Measurements from ENCODE around the gene NGF. TPM values are rescaled to one million over a fixed set of nuclear protein-coding genes. Genes with fewer than 3 reads are reported as not detected.

The NGF gene
- total RNA-seq, 1 donor from 2014 or later = not detected

- Mint-ChIP-seq H3K27me3 (ENCODE audit: low read depth) (peaks cover 7% of the 10 kb centered on the region), H3K4me1 (ENCODE audit: low read depth) (no peaks in the 10 kb centered on the region), H3K9me3 (no peaks in the 10 kb centered on the region), H3K27ac (no peak overlapping the region), H3K4me3 (ENCODE audit: low read depth) (no peak overlapping the region), H3K36me3 (ENCODE audit: low read depth) (no peaks in the 10 kb centered on the region)
- intact Hi-C loops (cut with micrococcal nuclease) = no loop called here
- no peak for DNase-seq (ENCODE audit: low spot score)
Observed at GRCh38 chr1:115296981-115297380, 41.1 kb downstream of the NGF start.

DNA sequence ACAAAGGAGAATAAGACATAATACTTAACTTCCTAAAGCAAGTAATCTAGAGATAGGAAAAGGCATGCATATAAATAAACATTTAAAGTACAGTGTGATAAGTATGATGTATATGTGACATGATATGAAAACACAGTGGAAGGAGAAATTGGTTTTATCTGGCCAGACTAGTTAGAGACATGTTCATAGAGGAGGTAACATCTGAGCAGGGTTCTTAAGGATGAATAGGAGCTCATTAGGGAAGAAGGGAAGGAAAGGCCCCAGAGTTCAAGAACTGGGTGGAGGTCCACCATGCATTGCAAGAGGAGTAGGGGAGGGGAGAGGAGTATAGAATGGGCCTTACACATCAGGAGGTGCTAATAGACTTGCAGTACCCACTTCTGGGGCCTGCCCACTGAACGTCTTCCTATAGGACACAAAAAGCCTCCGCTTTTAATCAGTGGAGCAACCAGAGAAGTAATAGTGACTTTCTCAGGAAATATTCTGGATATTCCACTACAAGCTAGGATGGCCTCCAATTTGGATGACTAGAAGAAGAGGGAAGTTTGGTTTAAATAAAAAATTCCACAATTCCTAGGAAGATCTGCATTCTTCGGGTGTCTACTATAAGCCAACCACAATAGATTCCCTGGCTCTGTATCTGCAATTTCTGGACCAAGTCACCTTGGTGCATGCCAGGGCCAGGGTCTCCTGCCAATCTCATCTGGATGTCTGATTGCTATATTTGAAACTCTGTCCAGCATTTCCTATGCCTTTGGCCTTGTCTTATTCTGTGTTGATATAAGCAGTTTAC lies 41.9 kb downstream of the NGF start:
- no peak overlapping the region for H3K27ac Mint-ChIP-seq
- H3K36me3 Mint-ChIP-seq (ENCODE audit: low read depth) = no peaks in the 10 kb centered on the region
- H3K4me1 Mint-ChIP-seq (ENCODE audit: low read depth) = no peaks in the 10 kb centered on the region
- H3K9me3 Mint-ChIP-seq = no peaks in the 10 kb centered on the region
- peaks cover 7% of the 10 kb centered on the region for H3K27me3 Mint-ChIP-seq (ENCODE audit: low read depth)
- intact Hi-C loops (cut with micrococcal nuclease) = no loop called here
- no peak for DNase-seq (ENCODE audit: low spot score)
- H3K4me3 Mint-ChIP-seq (ENCODE audit: low read depth) = no peak overlapping the region

DNA sequence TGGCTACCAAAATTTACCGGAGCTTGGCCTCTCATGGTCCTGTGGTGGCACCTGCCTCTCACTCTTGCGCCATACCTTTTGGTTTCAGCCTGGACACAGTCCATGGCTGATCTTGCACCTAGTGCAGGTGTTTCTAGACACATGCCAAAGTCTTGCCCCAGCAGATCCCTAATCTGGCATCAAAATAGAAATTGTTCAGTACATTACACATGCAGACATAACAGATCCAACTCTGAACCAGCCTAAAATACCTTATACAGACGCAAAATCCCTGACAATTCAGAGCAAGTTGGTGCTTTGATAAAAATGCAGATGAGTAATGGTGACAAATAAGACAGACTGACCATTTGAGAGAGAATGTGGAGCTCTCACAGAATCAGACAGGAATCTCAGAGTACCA lies 44.1 kb downstream of the NGF start:
- Mint-ChIP-seq H3K9me3 (no peaks in the 10 kb centered on the region), H3K4me1 (ENCODE audit: low read depth) (no peaks in the 10 kb centered on the region), H3K36me3 (ENCODE audit: low read depth) (no peaks in the 10 kb centered on the region), H3K27ac (no peak overlapping the region), H3K4me3 (ENCODE audit: low read depth) (no peak overlapping the region), H3K27me3 (ENCODE audit: low read depth) (peaks cover 7% of the 10 kb centered on the region)
- intact Hi-C loops (cut with micrococcal nuclease) = no loop called here
- DNase-seq (ENCODE audit: low spot score) = no peak

GRCh38 chr1:115293006-115293405 lies 45.0 kb downstream of the NGF start:
- no peak for DNase-seq (ENCODE audit: low spot score)
- no peaks in the 10 kb centered on the region for H3K36me3 Mint-ChIP-seq (ENCODE audit: low read depth)
- no peaks in the 10 kb centered on the region for H3K9me3 Mint-ChIP-seq
- no peak overlapping the region for H3K4me3 Mint-ChIP-seq (ENCODE audit: low read depth)
- peaks cover 7% of the 10 kb centered on the region for H3K27me3 Mint-ChIP-seq (ENCODE audit: low read depth)
- H3K27ac Mint-ChIP-seq = no peak overlapping the region
- no peaks in the 10 kb centered on the region for H3K4me1 Mint-ChIP-seq (ENCODE audit: low read depth)
- intact Hi-C loops (cut with micrococcal nuclease) = no loop called here

DNA sequence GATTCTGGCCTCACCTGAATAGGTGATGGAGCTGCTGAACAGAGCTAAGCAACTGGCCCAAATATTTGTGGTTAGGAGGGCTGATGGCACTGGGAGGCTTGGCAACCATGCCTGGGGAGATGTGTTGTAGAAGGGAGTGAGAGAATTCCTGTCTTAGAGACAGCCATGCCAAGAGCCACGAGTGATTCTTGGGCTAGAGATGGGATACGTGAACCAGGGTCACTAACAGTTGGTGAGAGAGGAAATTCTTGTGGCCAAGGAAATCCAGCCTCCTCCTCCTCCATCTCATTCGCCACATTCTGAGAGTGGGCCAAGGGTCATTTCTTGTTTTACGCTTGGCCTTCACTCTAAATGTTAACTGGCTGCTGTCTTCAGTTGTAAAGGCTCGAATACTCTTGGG lies 46.3 kb downstream of the NGF start:
- Mint-ChIP-seq H3K27ac (no peak overlapping the region), H3K9me3 (no peaks in the 10 kb centered on the region), H3K4me3 (ENCODE audit: low read depth) (no peak overlapping the region), H3K27me3 (ENCODE audit: low read depth) (peaks cover 7% of the 10 kb centered on the region), H3K36me3 (ENCODE audit: low read depth) (no peaks in the 10 kb centered on the region), H3K4me1 (ENCODE audit: low read depth) (no peaks in the 10 kb centered on the region)
- DNase-seq (ENCODE audit: low spot score) = no peak
- intact Hi-C loops (cut with micrococcal nuclease) = no loop called here

GRCh38 chr1:115289940-115290339 lies 48.1 kb downstream of the NGF start:
- intact Hi-C loops (cut with micrococcal nuclease) = no loop called here
- Mint-ChIP-seq H3K27ac (no peak overlapping the region), H3K4me3 (ENCODE audit: low read depth) (no peak overlapping the region), H3K27me3 (ENCODE audit: low read depth) (peaks cover under 1% of the 10 kb centered on the region), H3K9me3 (no peaks in the 10 kb centered on the region), H3K36me3 (ENCODE audit: low read depth) (no peaks in the 10 kb centered on the region), H3K4me1 (ENCODE audit: low read depth) (no peaks in the 10 kb centered on the region)
- no peak for DNase-seq (ENCODE audit: low spot score)

DNA sequence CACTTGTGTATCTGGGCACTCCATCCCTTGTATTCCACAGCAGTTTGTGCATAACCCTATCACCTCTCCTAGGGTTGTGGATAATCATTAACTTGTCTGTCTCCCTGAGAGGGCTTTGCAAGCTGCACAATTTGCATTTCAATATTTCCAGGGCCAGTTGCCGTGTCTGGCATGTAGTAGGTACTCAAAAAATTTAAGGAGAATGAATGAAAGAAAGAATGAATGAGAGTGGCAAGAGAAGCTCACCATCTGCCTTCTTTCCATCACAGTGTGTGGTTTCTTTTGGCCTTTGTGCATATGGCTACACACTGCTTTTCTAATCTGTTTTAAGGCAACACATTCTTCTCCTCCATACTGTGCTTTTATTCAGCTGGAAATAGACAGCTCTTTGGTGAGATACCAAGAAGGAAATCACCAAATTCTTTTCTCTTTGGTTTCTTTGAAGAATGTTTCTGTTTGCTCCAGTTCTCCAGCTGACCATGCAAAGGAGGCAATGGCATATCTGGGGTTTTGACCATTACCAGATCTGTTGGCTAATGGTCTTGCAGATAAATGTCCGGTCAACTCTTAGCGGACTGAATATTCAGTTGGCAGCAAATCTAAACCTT lies 49.4 kb downstream of the NGF start:
- H3K27me3 Mint-ChIP-seq (ENCODE audit: low read depth) = no peaks in the 10 kb centered on the region
- no peak for DNase-seq (ENCODE audit: low spot score)
- H3K4me3 Mint-ChIP-seq (ENCODE audit: low read depth) = no peak overlapping the region
- H3K27ac Mint-ChIP-seq = no peak overlapping the region
- intact Hi-C loops (cut with micrococcal nuclease) = no loop called here
- H3K9me3 Mint-ChIP-seq = no peaks in the 10 kb centered on the region
- no peaks in the 10 kb centered on the region for H3K4me1 Mint-ChIP-seq (ENCODE audit: low read depth)
- no peaks in the 10 kb centered on the region for H3K36me3 Mint-ChIP-seq (ENCODE audit: low read depth)

GRCh38 chr1:115286431-115287205 lies 51.4 kb downstream of the NGF start:
- no peak for DNase-seq (ENCODE audit: low spot score)
- Mint-ChIP-seq H3K27me3 (ENCODE audit: low read depth) (no peaks in the 10 kb centered on the region), H3K4me1 (ENCODE audit: low read depth) (no peaks in the 10 kb centered on the region), H3K4me3 (ENCODE audit: low read depth) (no peak overlapping the region), H3K9me3 (no peaks in the 10 kb centered on the region), H3K27ac (no peak overlapping the region), H3K36me3 (ENCODE audit: low read depth) (no peaks in the 10 kb centered on the region)
- intact Hi-C loops (cut with micrococcal nuclease) = no loop called here

GRCh38 chr1:115284209-115284608 lies 53.8 kb downstream of the NGF start:
- Mint-ChIP-seq H3K4me3 (ENCODE audit: low read depth) (no peak overlapping the region), H3K4me1 (ENCODE audit: low read depth) (no peaks in the 10 kb centered on the region), H3K9me3 (no peaks in the 10 kb centered on the region), H3K36me3 (ENCODE audit: low read depth) (no peaks in the 10 kb centered on the region), H3K27ac (no peak overlapping the region), H3K27me3 (ENCODE audit: low read depth) (no peaks in the 10 kb centered on the region)
- no peak for DNase-seq (ENCODE audit: low spot score)
- intact Hi-C loops (cut with micrococcal nuclease) = no loop called here

- Mint-ChIP-seq H3K27me3 (ENCODE audit: low read depth) (no peaks in the 10 kb centered on the region), H3K27ac (no peak overlapping the region), H3K4me1 (ENCODE audit: low read depth) (no peaks in the 10 kb centered on the region), H3K36me3 (ENCODE audit: low read depth) (no peaks in the 10 kb centered on the region), H3K4me3 (ENCODE audit: low read depth) (no peak overlapping the region), H3K9me3 (no peaks in the 10 kb centered on the region)
- DNase-seq (ENCODE audit: low spot score) = no peak
- intact Hi-C loops (cut with micrococcal nuclease) = no loop called here
Observed at GRCh38 chr1:115283681-115284146, 54.3 kb downstream of the NGF start.

GRCh38 chr1:115283249-115283648 lies 54.8 kb downstream of the NGF start:
- Mint-ChIP-seq H3K9me3 (no peaks in the 10 kb centered on the region), H3K27me3 (ENCODE audit: low read depth) (no peaks in the 10 kb centered on the region), H3K4me3 (ENCODE audit: low read depth) (no peak overlapping the region), H3K36me3 (ENCODE audit: low read depth) (no peaks in the 10 kb centered on the region), H3K4me1 (ENCODE audit: low read depth) (no peaks in the 10 kb centered on the region), H3K27ac (no peak overlapping the region)
- no peak for DNase-seq (ENCODE audit: low spot score)
- intact Hi-C loops (cut with micrococcal nuclease) = no loop called here

DNA sequence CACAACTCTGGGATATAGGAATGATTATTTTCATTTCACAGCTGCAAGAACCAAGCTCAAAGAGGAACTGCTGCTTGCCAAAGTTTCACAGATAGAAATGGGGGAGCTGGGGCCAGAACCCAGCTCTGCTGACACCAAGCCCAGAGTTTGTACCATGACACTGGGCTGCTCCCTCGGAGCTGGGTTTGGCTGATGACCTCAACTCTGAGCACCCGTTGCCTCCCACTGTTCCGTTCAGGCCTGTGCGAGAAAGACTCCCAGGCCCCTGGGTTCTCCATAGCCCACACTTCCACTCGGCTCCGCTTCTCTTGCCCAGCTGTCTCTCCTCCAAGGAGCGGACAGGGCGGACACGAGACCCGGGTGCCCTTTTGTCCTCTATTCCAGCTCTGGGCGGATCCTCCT lies 55.2 kb downstream of the NGF start:
- H3K4me1 Mint-ChIP-seq (ENCODE audit: low read depth) = no peaks in the 10 kb centered on the region
- H3K4me3 Mint-ChIP-seq (ENCODE audit: low read depth) = no peak overlapping the region
- no peak overlapping the region for H3K27ac Mint-ChIP-seq
- intact Hi-C loops (cut with micrococcal nuclease) = no loop called here
- DNase-seq (ENCODE audit: low spot score) = no peak
- no peaks in the 10 kb centered on the region for H3K9me3 Mint-ChIP-seq
- H3K36me3 Mint-ChIP-seq (ENCODE audit: low read depth) = no peaks in the 10 kb centered on the region
- no peaks in the 10 kb centered on the region for H3K27me3 Mint-ChIP-seq (ENCODE audit: low read depth)

- intact Hi-C loops (cut with micrococcal nuclease) = no loop called here
- Mint-ChIP-seq H3K36me3 (ENCODE audit: low read depth) (no peaks in the 10 kb centered on the region), H3K4me3 (ENCODE audit: low read depth) (no peak overlapping the region)
Observed at GRCh38 chr1:115281143-115281542, 56.9 kb downstream of the NGF start.

More at GRCh38 chr1:115281143-115281542, 56.9 kb downstream of the NGF start:
- H3K27me3 Mint-ChIP-seq (ENCODE audit: low read depth) = no peaks in the 10 kb centered on the region
- DNase-seq (ENCODE audit: low spot score) = no peak
- H3K27ac Mint-ChIP-seq = no peak overlapping the region
- no peaks in the 10 kb centered on the region for H3K4me1 Mint-ChIP-seq (ENCODE audit: low read depth)
- peaks cover 5% of the 10 kb centered on the region for H3K9me3 Mint-ChIP-seq

Measured in activated T-helper 2 cell treated with anti-CD3 and anti-CD28 coated beads, Interferon-gamma antibody, Interleukin-2, Interleukin-4, amounts not matched to agents 10 μg/mL and 5 μg/mL and 100 μg/mL, durations not matched to agents 14 hours and 24 hours and 36 hours (primary cell).